Ovary (tissue), 9 donors: Measurements from ENCODE around the gene CPA5. TPM values are rescaled to one million over a fixed set of nuclear protein-coding genes. Genes with fewer than 3 reads are reported as not detected.

Experiments
- DNase-seq, 5 donors: peaks; one replicate each; pipeline ENCODE4 v3.0.0-alpha.2; 2019 to 2020
- H3K27ac ChIP-seq, 2 donors: fragments of 200-600 bp; one replicate each; pipeline versions ENCODE4 v1.5.1 to v1.8.0; 2019 to 2022
- H3K27me3 ChIP-seq: fragments of 200-600 bp; one replicate; pipeline ENCODE4 v1.8.0; 2022
- H3K36me3 ChIP-seq: fragments of 200-600 bp; sonication (generic); one replicate; pipeline ENCODE4 v1.5.1; 2019
- H3K4me1 ChIP-seq: one replicate; pipeline ENCODE4 v1.8.1; 2013; ENCODE audit warnings: mild to moderate bottlenecking, moderate library complexity; ENCODE audit not compliant: insufficient read depth
- H3K4me3 ChIP-seq: fragments of 200-600 bp; sonication (generic); one replicate; pipeline ENCODE4 v1.5.1; 2017
- H3K9me3 ChIP-seq, 2 donors: fragments of 200-600 bp in 1 of 2; sonication (generic) in 1 of 2; one replicate each; pipeline versions ENCODE4 v1.5.1 to v1.8.1; 2013 to 2019; ENCODE audit warnings: mild to moderate bottlenecking in 1 of 2, moderate library complexity in 1 of 2
- CTCF ChIP-seq, 3 donors: fragments of 450-650 bp in 2 of 3; fragments of 200-600 bp in 1 of 3; IDR thresholded peaks; one replicate each; pipeline versions ENCODE4 v1.5.1 to v1.8.0; 2016 to 2022; ENCODE audit warnings: antibody characterized with exemption in 3 of 3, mild to moderate bottlenecking in 1 of 3
- EP300 ChIP-seq: sonication (generic); formaldehyde crosslinking; IDR thresholded peaks from one replicate; pipeline ENCODE4 v1.6.1; 2017; ENCODE audit warnings: antibody characterized with exemption
- POLR2A ChIP-seq: fragments of 450-650 bp; IDR thresholded peaks from one replicate; pipeline ENCODE4 v1.6.1; 2017; ENCODE audit warnings: antibody characterized with exemption, mild to moderate bottlenecking, moderate library complexity
- WGBS, 3 donors: extraction: QIAGEN DNeasy Blood & Tissue Kit in 1 of 3; methylation state at CpG; one replicate each; pipeline versions ENCODE4 v1.1.5 to v1.1.7; 2013 to 2017; 5-methylcytosine and 5-hydroxymethylcytosine counted together
- intact Hi-C, 4 donors: fragments of 100-400 bp; cut with DNase I; formaldehyde crosslinking; loops; one replicate each; pipeline versions ENCODE4 v1.11.0 to v1.15.1; 2022 to 2023
- polyA plus RNA-seq, 2 donors: library from polyadenylated mRNA; stranded (reverse); fragments of 200-250 nt in 1 of 2; fragments of 350-450 nt in 1 of 2; fragmentation: Illumina TruSeq in 1 of 2; extraction: RNeasy Lipid Tissue Mini Kit (QIAGEN cat#74804) in 1 of 2; gene quantifications; one replicate each; pipeline ENCODE4 v1.2.3, GENCODE V29; 2013 to 2014
- total RNA-seq, 7 donors: library from RNA; depleted of rRNA in 2 of 7; stranded (reverse); fragments of >200 nt in 2 of 7; fragmentation: NEBNext Ultra II Directional in 3 of 7; extraction: Animal tissue kit (Norgen Biotek cat#: 25700) in 3 of 7; gene quantifications; one replicate each; pipeline versions ENCODE4 v1.1.0 to v1.2.4, GENCODE V29; 2016 to 2023
- donor health status: DM: no; HTN: no; CAD: no; lungs with moderate emphysema.
- donor health status: DM: no; HTN: no; CAD: no.
- donor health status: Bipolar disorder and iron deficiency.
- donor health status: DM: yes; HTN: yes; CAD: no.
- donor health status: DM: no; HTN: no; CAD: no.
- donor health status: DM: yes; HTN: yes; CAD: no.

Gene CPA5
- total and polyA plus RNA-seq, 9 donors: not detected

GRCh38 chr7:130379532-130379920 is 34.9 kb downstream of the CPA5 start:
- Histone ChIP-seq H3K9me3 (no peaks in the 10 kb centered on the region), H3K27me3 (no peaks in the 10 kb centered on the region), H3K4me1 (peaks cover 9% of the 10 kb centered on the region), H3K27ac (peak overlapping the region in 1 of 2 donors; percentile 73), H3K36me3 (no peaks in the 10 kb centered on the region), H3K4me3 (no peak overlapping the region)
- TF ChIP-seq CTCF (IDR thresholded peaks at IDR 0.05) (no peak), EP300 (no peak), POLR2A (no peak)
- DNase-seq: peak in 1 of 5 donors; percentile 30
- WGBS, 3 donors: 70 to 75% (median 71%) methylated on average over 10 of the region's 10 CpGs
- intact Hi-C loops: no loop called here

GRCh38 chr7:130379921-130380860 is 35.6 kb downstream of the CPA5 start, which contains the start of gene CPA1:
TSS of gene CPA1 (plus strand) at chr7:130380494. CDS start at chr7:130380521, 27 bp downstream.
- 28 to 32% (median 28%) methylated on average over 19 to 20 of the region's 20 CpGs for WGBS, 3 donors
- DNase-seq: peak in 3 of 5 donors; percentile 35 to 68 (median 36)
- H3K36me3 ChIP-seq: no peaks in the 10 kb centered on the region
- H3K4me1 ChIP-seq: peaks cover 8% of the 10 kb centered on the region
- no peak for TF ChIP-seq POLR2A
- TF ChIP-seq CTCF (IDR thresholded peaks at IDR 0.05): no peak
- TF ChIP-seq EP300: no peak
- H3K9me3 ChIP-seq: no peaks in the 10 kb centered on the region
- peak within 1 kb of the TSS; percentile 14 to 73 for H3K27ac ChIP-seq
- intact Hi-C loops: no loop called here
- no peak within 1 kb of the TSS for H3K4me3 ChIP-seq
- H3K27me3 ChIP-seq: no peaks in the 10 kb centered on the region

GRCh38 chr7:130380861-130381455 is 36.3 kb downstream of the CPA5 start:
- no peak overlapping the region for H3K4me3 ChIP-seq
- peaks cover 8% of the 10 kb centered on the region for H3K4me1 ChIP-seq
- peak overlapping the region; percentile 14 to 73 for H3K27ac ChIP-seq
- no peaks in the 10 kb centered on the region for H3K36me3 ChIP-seq
- no peaks in the 10 kb centered on the region for H3K27me3 ChIP-seq
- H3K9me3 ChIP-seq: no peaks in the 10 kb centered on the region
- intact Hi-C loops: no loop called here
- 86 to 89% (median 88%) methylated on average over 7 of the region's 7 CpGs for WGBS, 3 donors
- peak in 1 of 5 donors; percentile 18 for DNase-seq
- TF ChIP-seq POLR2A (no peak), EP300 (no peak), CTCF (IDR thresholded peaks at IDR 0.05) (no peak)

- H3K9me3 ChIP-seq: no peaks in the 10 kb centered on the region
- intact Hi-C loops: no loop called here
- no peaks in the 10 kb centered on the region for H3K36me3 ChIP-seq
- no peak for TF ChIP-seq POLR2A
- TF ChIP-seq CTCF (IDR thresholded peaks at IDR 0.05): no peak
- no peak for TF ChIP-seq EP300
- WGBS, 3 donors: 91 to 92% (median 92%) methylated on average over 40 to 41 of the region's 41 CpGs
- no peak overlapping the region for H3K27ac ChIP-seq
- no peak overlapping the region for H3K4me3 ChIP-seq
- DNase-seq: no peak
- H3K4me1 ChIP-seq: peaks cover 8% of the 10 kb centered on the region
- no peaks in the 10 kb centered on the region for H3K27me3 ChIP-seq
Measured at GRCh38 chr7:130381468-130382312, 37.1 kb downstream of the CPA5 start.
